GM21717 (cell line): ENCODE results near the gene CYP17A1.
"Not testable (repeated sequence)": the region's sequence is repeated elsewhere in the genome, so short reads cannot be mapped to it uniquely, and the experiment has no call there.

Experiments used
- ATAC-seq: cut with Tn5 transposase; IDR thresholded peaks from one replicate; pipeline ENCODE4 v1.9.1; 2021; ENCODE audit warnings: mild to moderate bottlenecking, moderate library complexity; ENCODE audit not compliant: unreplicated experiment

CYP17A1 gene

GRCh38 chr10:102837230-102837721, at the start of gene CYP17A1:
TSS of gene CYP17A1 (minus strand) at chr10:102837413. CDS start at chr10:102837361, 52 bp downstream.
- no peak for ATAC-seq

- ATAC-seq = no peak
Observed at GRCh38 chr10:102880256-102880655, 43.0 kb upstream of the CYP17A1 start.

GRCh38 chr10:102878629-102879028, 41.4 kb upstream of the CYP17A1 start:
- no peak for ATAC-seq

GRCh38 chr10:102876747-102877153, 39.5 kb upstream of the CYP17A1 start:
- ATAC-seq = no peak

- ATAC-seq = no peak
Observed at GRCh38 chr10:102872163-102872562, 35.0 kb upstream of the CYP17A1 start.

- no peak for ATAC-seq
Observed at GRCh38 chr10:102870221-102870620, 33.0 kb upstream of the CYP17A1 start.

- no peak for ATAC-seq
Observed at GRCh38 chr10:102869258-102870198, 32.3 kb upstream of the CYP17A1 start, which contains the start of gene AS3MT. TSS of gene AS3MT (plus strand) at chr10:102869470. CDS start at chr10:102869593, 123 bp downstream.

- ATAC-seq = no peak
Observed at GRCh38 chr10:102868911-102869257, 31.7 kb upstream of the CYP17A1 start.

- no peak for ATAC-seq
Observed at GRCh38 chr10:102865620-102866019, 28.4 kb upstream of the CYP17A1 start.

GRCh38 chr10:102863660-102864059, 26.4 kb upstream of the CYP17A1 start:
- ATAC-seq = no peak

GRCh38 chr10:102859911-102860310, 22.7 kb upstream of the CYP17A1 start:
- no peak for ATAC-seq

GRCh38 chr10:102856758-102857424, 19.7 kb upstream of the CYP17A1 start:
- ATAC-seq = no peak

- ATAC-seq = not testable (repeated sequence)
Observed at GRCh38 chr10:102855731-102856436, 18.7 kb upstream of the CYP17A1 start.

GRCh38 chr10:102853237-102853636, 16.0 kb upstream of the CYP17A1 start:
- ATAC-seq = not testable (repeated sequence)

GRCh38 chr10:102850025-102850518, 12.9 kb upstream of the CYP17A1 start:
- ATAC-seq = no peak

GRCh38 chr10:102845352-102845902, 8.2 kb upstream of the CYP17A1 start:
- no peak for ATAC-seq

- ATAC-seq = not testable (repeated sequence)
Observed at GRCh38 chr10:102844190-102844776, 7.1 kb upstream of the CYP17A1 start.

- not testable (repeated sequence) for ATAC-seq
Observed at GRCh38 chr10:102843139-102843538, 5.9 kb upstream of the CYP17A1 start.

GRCh38 chr10:102841827-102842345, 4.7 kb upstream of the CYP17A1 start:
- no peak for ATAC-seq
